Parathyroid adenoma (tissue), 2 donors: ENCODE data around the gene EXOC4.

Experiments used
- H2AFZ ChIP-seq: fragments of 300-600 bp; sonication (generic); one replicate; pipeline ENCODE4 v1.7.0; 2017; ENCODE audit warnings: antibody characterized with exemption, mild to moderate bottlenecking
- H3K27ac ChIP-seq: fragments of 300-600 bp; sonication (generic); one replicate; pipeline ENCODE4 v1.7.0; 2017
- H3K27me3 ChIP-seq: fragments of 300-600 bp; sonication (generic); one replicate; pipeline ENCODE4 v1.7.0; 2017; ENCODE audit warnings: low read length; ENCODE audit not compliant: control insufficient read depth, insufficient read depth
- H3K36me3 ChIP-seq: fragments of 300-600 bp; sonication (generic); one replicate; pipeline ENCODE4 v1.7.0; 2017; ENCODE audit warnings: low read length; ENCODE audit not compliant: control insufficient read depth, insufficient read depth
- H3K4me1 ChIP-seq: fragments of 300-600 bp; sonication (generic); one replicate; pipeline ENCODE4 v1.7.0; 2017; ENCODE audit warnings: control low read depth
- H3K4me2 ChIP-seq: fragments of 300-600 bp; sonication (generic); one replicate; pipeline ENCODE4 v1.7.0; 2017; ENCODE audit warnings: low read length
- H3K4me3 ChIP-seq: fragments of 300-600 bp; sonication (generic); one replicate; pipeline ENCODE4 v1.7.0; 2017; ENCODE audit warnings: low read depth, low read length
- H3K79me2 ChIP-seq: fragments of 300-600 bp; sonication (generic); one replicate; pipeline ENCODE4 v1.7.0; 2017; ENCODE audit warnings: control low read depth
- H3K9ac ChIP-seq: fragments of 300-600 bp; sonication (generic); one replicate; pipeline ENCODE4 v1.7.0; 2017; ENCODE audit warnings: mild to moderate bottlenecking
- H3K9me3 ChIP-seq: fragments of 300-600 bp; sonication (generic); one replicate; pipeline ENCODE4 v1.7.0; 2017; ENCODE audit warnings: low read length; ENCODE audit not compliant: control insufficient read depth
- TF ChIP-seq, protein P1 (sequence below): fragments of 300-600 bp; sonication (generic); IDR thresholded peaks from one replicate; pipeline ENCODE4 v1.7.0; 2017; ENCODE audit warnings: antibody characterized with exemption, mild to moderate bottlenecking
- donor health status: primary hyperparathyroidism.

The EXOC4 gene

DNA sequence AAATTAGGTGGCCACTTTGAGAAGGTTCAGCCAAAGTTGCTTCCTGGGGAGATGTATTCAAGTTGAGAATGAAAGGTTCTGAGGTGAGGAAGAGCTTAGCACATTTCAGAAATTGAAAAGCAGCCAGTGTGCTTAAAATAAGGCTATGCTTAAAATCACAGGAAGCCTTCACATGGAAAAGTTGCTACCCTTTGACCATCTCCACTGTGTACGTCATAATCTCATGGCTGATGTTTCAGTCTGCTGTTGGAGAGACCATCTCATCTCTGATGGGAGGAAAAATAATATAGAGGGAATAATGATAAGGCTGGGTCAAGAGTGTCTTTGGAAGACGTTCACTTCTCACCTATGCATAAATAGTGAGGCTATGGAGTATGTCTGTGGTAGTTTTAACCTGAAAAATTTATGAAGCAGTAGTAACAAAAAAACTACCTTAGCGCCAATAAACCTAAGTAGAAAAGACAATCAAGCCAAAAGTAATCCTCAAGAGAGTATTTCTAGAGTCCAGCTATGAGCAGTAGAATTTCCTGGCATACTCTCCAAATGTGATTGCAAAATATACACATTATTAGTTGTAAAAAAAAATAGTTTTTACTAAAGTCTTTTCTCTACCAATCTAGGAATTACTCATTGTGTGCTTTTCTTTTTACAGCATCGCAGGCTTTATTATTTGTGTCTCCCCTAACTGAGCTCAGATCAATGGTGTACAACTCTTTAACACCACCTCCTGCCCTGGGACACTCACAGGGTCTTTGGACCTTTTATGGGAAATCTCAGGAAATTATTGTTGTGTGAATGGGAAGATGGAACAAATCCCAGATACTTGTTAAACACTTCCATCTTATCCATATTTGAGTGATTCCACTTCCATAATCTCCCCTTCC lies 439.1 kb downstream of the EXOC4 start:
- no peaks in the 10 kb centered on the region for H3K9me3 ChIP-seq
- no peak overlapping the region for H3K9ac ChIP-seq
- H3K27me3 ChIP-seq = no peaks in the 10 kb centered on the region
- no peaks in the 10 kb centered on the region for H3K36me3 ChIP-seq
- H3K4me2 ChIP-seq = no peak overlapping the region
- H3K4me3 ChIP-seq = no peak overlapping the region
- TF ChIP-seq, protein P1, sequence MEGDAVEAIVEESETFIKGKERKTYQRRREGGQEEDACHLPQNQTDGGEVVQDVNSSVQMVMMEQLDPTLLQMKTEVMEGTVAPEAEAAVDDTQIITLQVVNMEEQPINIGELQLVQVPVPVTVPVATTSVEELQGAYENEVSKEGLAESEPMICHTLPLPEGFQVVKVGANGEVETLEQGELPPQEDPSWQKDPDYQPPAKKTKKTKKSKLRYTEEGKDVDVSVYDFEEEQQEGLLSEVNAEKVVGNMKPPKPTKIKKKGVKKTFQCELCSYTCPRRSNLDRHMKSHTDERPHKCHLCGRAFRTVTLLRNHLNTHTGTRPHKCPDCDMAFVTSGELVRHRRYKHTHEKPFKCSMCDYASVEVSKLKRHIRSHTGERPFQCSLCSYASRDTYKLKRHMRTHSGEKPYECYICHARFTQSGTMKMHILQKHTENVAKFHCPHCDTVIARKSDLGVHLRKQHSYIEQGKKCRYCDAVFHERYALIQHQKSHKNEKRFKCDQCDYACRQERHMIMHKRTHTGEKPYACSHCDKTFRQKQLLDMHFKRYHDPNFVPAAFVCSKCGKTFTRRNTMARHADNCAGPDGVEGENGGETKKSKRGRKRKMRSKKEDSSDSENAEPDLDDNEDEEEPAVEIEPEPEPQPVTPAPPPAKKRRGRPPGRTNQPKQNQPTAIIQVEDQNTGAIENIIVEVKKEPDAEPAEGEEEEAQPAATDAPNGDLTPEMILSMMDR = no peak
- no peaks in the 10 kb centered on the region for H3K79me2 ChIP-seq
- no peak overlapping the region for H2AFZ ChIP-seq
- H3K4me1 ChIP-seq = no peaks in the 10 kb centered on the region
- H3K27ac ChIP-seq = no peak overlapping the region

DNA sequence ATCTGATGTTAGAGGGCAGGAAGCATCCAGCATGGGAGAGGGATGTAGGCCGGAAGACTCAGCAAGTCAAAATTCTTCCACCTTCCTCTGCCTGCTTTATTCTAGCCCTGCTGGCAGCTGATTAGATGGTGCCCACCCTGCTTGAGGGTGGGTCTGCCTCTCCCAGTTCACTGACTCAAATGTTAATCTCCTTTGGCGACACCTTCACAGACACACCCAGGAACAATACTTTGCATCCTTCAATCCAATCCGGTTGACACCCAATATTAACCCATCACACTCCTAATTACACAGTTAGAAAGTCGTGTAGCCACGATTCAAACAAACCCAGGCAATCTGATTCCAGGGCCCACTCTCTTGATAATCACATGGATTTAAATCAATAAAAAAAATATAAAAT lies 440.4 kb downstream of the EXOC4 start:
- TF ChIP-seq, protein P1 = no peak
- H3K4me2 ChIP-seq = no peak overlapping the region

DNA sequence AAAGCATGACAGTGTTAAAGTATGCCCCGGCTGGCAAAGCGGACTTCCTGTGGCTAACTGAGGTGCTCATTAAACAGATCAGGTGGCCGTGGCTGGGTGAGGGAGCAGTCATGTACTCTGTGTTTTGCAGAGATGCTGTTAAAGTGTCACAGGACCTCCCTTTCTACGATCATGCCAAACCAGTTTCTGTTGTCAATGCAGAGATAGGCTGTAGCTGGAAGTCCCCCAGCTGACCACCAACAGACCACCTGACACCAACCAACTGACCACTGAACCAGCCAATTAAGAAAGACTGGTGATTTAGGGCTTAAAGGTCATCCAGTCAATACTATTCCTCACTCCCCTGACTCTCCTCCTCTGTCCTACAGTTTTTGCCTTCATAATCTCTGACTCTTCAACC lies 443.2 kb downstream of the EXOC4 start:
- Histone ChIP-seq H3K9me3 (no peaks in the 10 kb centered on the region), H3K27ac (no peak overlapping the region), H3K79me2 (no peaks in the 10 kb centered on the region), H3K4me2 (no peak overlapping the region), H3K27me3 (no peaks in the 10 kb centered on the region), H3K36me3 (no peaks in the 10 kb centered on the region), H2AFZ (no peak overlapping the region), H3K4me3 (no peak overlapping the region), H3K9ac (no peak overlapping the region), H3K4me1 (no peaks in the 10 kb centered on the region)
- TF ChIP-seq, protein P1 = no peak

More for the DNA sequence above, 440.4 kb downstream of the EXOC4 start:
- no peaks in the 10 kb centered on the region for H3K36me3 ChIP-seq
- H3K79me2 ChIP-seq = no peaks in the 10 kb centered on the region
- no peaks in the 10 kb centered on the region for H3K27me3 ChIP-seq
- no peak overlapping the region for H3K4me3 ChIP-seq
- H3K9ac ChIP-seq = no peak overlapping the region
- no peak overlapping the region for H3K27ac ChIP-seq
- no peaks in the 10 kb centered on the region for H3K9me3 ChIP-seq
- H2AFZ ChIP-seq = no peak overlapping the region
- H3K4me1 ChIP-seq = no peaks in the 10 kb centered on the region

DNA sequence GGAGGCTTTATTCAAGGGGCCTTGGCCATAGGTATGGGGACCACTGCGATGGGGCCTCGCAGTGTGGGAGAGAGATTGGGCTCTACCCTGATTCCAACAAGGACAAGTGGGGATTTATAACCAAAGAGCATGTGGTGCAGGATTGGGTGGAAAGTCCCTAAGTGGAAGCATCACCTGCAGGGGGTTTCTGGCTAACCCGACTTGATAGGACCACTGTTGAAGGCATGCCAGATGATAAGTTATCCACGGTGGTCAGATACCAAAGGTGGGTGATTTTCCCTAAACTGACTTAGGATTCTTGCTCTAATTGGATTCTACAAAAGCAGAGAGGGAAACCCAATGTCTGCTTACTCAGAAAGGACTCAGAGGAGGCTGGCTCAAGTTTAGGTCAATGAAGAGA lies 444.7 kb downstream of the EXOC4 start:
- no peak overlapping the region for H2AFZ ChIP-seq
- TF ChIP-seq, protein P1 = no peak
- H3K4me1 ChIP-seq = no peaks in the 10 kb centered on the region
- H3K9me3 ChIP-seq = no peaks in the 10 kb centered on the region
- no peaks in the 10 kb centered on the region for H3K79me2 ChIP-seq
- H3K4me2 ChIP-seq = no peak overlapping the region
- H3K4me3 ChIP-seq = no peak overlapping the region
- no peak overlapping the region for H3K27ac ChIP-seq
- no peaks in the 10 kb centered on the region for H3K27me3 ChIP-seq
- no peaks in the 10 kb centered on the region for H3K36me3 ChIP-seq
- H3K9ac ChIP-seq = no peak overlapping the region

DNA sequence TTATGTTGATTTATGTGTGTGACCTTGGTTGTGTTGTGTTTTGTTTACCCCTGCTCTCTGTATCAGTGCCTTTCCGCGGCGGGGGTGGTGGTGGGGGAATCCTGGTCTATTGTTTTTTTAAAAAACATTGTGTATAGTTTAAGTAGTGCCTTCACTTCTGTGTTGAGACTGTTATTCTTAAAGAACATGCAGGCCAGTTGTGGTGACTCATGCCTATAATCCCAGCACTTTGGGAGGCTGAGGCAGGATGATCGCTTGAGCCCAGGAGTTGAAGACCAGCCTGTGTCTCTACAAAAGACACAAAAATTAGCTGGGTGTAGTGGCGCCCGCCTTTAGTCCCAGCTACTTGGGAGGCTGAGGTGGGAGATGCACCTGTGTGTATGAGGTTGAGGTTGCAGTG lies 445.2 kb downstream of the EXOC4 start:
- Histone ChIP-seq H3K36me3 (no peaks in the 10 kb centered on the region), H3K4me2 (no peak overlapping the region), H3K4me3 (no peak overlapping the region), H3K79me2 (no peaks in the 10 kb centered on the region), H3K4me1 (no peaks in the 10 kb centered on the region), H3K27ac (no peak overlapping the region), H3K27me3 (no peaks in the 10 kb centered on the region), H3K9me3 (no peaks in the 10 kb centered on the region), H3K9ac (no peak overlapping the region), H2AFZ (no peak overlapping the region)
- TF ChIP-seq, protein P1 = no peak
